AG20443 (cell line): Measurements from ENCODE around the gene CRYGA.
"Not testable (repeated sequence)": the region's sequence is repeated elsewhere in the genome, so short reads cannot be mapped to it uniquely, and the experiment has no call there.

Source experiments
- DNase-seq: peaks from one replicate; pipeline ENCODE4 v3.0.0; 2012; ENCODE audit warnings: low spot score, mixed read lengths

The CRYGA gene

GRCh38 chr2:208125251-208125650, 38.1 kb downstream of the CRYGA start:
- DNase-seq: no peak

GRCh38 chr2:208124013-208124715, 39.2 kb downstream of the CRYGA start, which contains the start of gene CRYGD:
TSS of gene CRYGD (minus strand) at chr2:208124524. CDS start at chr2:208124473, 51 bp downstream.
- not testable (repeated sequence) for DNase-seq

DNA sequence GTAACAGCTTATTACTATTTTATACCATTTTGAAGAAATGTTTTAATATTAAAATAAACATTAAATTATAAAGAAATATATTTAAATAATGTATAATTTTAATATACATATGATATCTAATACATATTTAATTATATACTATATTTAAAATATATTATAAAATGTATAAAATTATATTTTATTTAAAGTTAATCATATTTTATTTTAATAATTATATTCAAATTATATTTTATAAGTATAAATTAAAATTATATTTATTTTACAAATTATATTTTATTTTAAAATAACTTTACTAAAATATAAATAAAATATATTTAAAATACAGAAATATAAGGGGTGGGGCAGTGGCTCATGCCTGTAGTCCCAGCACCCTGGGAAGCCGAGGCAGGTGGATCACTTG, 41.1 kb downstream of the CRYGA start:
- DNase-seq: no peak

DNA sequence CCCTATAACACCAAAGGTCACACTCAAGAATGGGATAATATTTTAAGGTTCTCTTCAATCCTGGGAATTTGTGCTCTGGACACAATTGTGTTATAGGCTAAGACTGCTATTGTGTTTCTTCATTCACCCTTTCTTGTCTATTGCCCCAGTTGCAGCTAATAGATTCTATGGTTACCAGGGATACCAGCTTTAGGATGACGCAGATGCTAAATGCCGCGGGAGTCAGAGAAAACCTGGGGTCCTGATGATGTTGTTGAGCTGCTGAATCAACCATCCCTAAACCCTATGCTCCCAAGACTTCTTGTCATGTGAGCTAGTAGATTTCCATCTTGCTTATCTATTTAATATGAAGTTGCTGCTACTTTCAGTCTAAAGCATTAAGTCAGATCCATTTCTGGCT, 44.5 kb downstream of the CRYGA start:
- no peak for DNase-seq

DNA sequence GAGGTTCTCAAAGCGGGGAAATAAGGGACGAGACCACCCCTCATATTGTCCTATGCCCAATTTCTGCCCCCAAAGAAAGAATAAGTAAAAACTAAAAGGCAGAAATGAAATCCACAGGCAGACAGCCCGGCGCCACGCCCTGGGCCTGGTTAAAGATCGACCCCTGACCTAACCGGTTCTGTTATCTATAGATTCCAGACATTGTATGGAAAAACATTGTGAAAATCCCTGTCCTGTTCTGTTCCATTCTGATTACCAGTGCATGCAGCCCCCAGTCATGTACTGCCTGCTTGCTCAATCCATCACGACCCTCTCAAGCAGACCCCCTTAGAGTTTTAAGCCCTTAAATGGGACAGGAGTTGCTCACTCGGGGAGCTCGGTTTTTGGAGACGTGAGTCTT, 46.0 kb downstream of the CRYGA start:
- not testable (repeated sequence) for DNase-seq

- no peak for DNase-seq
These were observed 50.4 kb downstream of the CRYGA start for GRCh38 chr2:208112969-208113368.

GRCh38 chr2:208112273-208112745, 51.1 kb downstream of the CRYGA start:
- not testable (repeated sequence) for DNase-seq
